NCI-H2196 treated with DMSO at 0.1 percent for 48 hours (cell line): Measurements from ENCODE around the gene CDKN1C.
A peak's percentile ranks its signal among the peaks of the same experiment; 100 is the strongest.

Experiments used
- DNase-seq: peaks from one replicate; lab custom pipeline; 2025; ENCODE audit not compliant: unreplicated experiment; lab: John Stamatoyannopoulos, UW

CDKN1C gene

GRCh38 chr11:2885678-2886081, at the start of gene CDKN1C:
CDKN1C (minus strand) TSS chr11:2885775; CDS start chr11:2885456, 319 bp downstream.
- peak; percentile 76 for DNase-seq

GRCh38 chr11:2934611-2935239, 49.1 kb upstream of the CDKN1C start:
- DNase-seq: peak; percentile 47

GRCh38 chr11:2934021-2934550, 48.5 kb upstream of the CDKN1C start:
- DNase-seq: no peak

GRCh38 chr11:2933375-2934020, 47.9 kb upstream of the CDKN1C start:
- DNase-seq: peak; percentile 44

- DNase-seq: no peak
Measured at GRCh38 chr11:2932850-2933251, 47.3 kb upstream of the CDKN1C start.

GRCh38 chr11:2931771-2932738, 46.5 kb upstream of the CDKN1C start:
- DNase-seq: no peak

GRCh38 chr11:2931420-2931746, 45.8 kb upstream of the CDKN1C start:
- no peak for DNase-seq

- DNase-seq: peak; percentile 78
Measured at GRCh38 chr11:2930704-2931419, 45.3 kb upstream of the CDKN1C start.

- peak; percentile 35 for DNase-seq
Measured at GRCh38 chr11:2929950-2930703, 44.6 kb upstream of the CDKN1C start.

- no peak for DNase-seq
Measured at GRCh38 chr11:2929531-2929949, 44.0 kb upstream of the CDKN1C start.

GRCh38 chr11:2928605-2929530, 43.3 kb upstream of the CDKN1C start, which contains the start of gene PHLDA2:
PHLDA2 (minus strand) TSS chr11:2929420; CDS start chr11:2929364, 56 bp downstream.
- DNase-seq: peak; percentile 34

- DNase-seq: no peak
Measured at GRCh38 chr11:2927851-2928604, 42.5 kb upstream of the CDKN1C start.

GRCh38 chr11:2927121-2927800, 41.7 kb upstream of the CDKN1C start:
- no peak for DNase-seq

- DNase-seq: no peak
Measured at GRCh38 chr11:2926611-2927051, 41.1 kb upstream of the CDKN1C start.

- DNase-seq: no peak
Measured at GRCh38 chr11:2924821-2925675, 39.5 kb upstream of the CDKN1C start.

GRCh38 chr11:2924381-2924780, 38.8 kb upstream of the CDKN1C start:
- no peak for DNase-seq
